MM.1S (cell line): ENCODE results near the gene USP30.
A peak's percentile ranks its signal among the peaks of the same experiment; 100 is the strongest.

Experiments used
- DNase-seq: peaks from one replicate; pipeline ENCODE4 v3.0.0-alpha.2; 2015
- H2AFZ ChIP-seq: fragments of 300-600 bp; sonication (generic); 2 replicates; pipeline ENCODE4 v1.6.0; 2016; ENCODE audit warnings: antibody characterized with exemption, low read length
- H3F3A ChIP-seq: fragments of 300-600 bp; sonication (generic); 2 replicates; pipeline ENCODE4 v1.6.1; 2016; ENCODE audit warnings: mild to moderate bottlenecking, antibody characterized with exemption, low read length, moderate library complexity, mixed read lengths; ENCODE audit not compliant: insufficient read depth
- H3K27ac ChIP-seq: fragments of 300-600 bp; sonication (generic); 2 replicates; pipeline ENCODE4 v1.5.1; 2016; ENCODE audit warnings: mild to moderate bottlenecking, low read length
- H3K27me3 ChIP-seq: fragments of 300-600 bp; sonication (generic); replicated peaks from 2 replicates; pipeline ENCODE4 v1.6.0; 2016; ENCODE audit warnings: low read length; ENCODE audit not compliant: insufficient read depth
- H3K36me3 ChIP-seq: fragments of 300-600 bp; sonication (generic); replicated peaks from 2 replicates; pipeline ENCODE4 v1.6.1; 2016; ENCODE audit warnings: mild to moderate bottlenecking, low read length, mixed read lengths; ENCODE audit not compliant: insufficient read depth
- H3K4me1 ChIP-seq: fragments of 300-600 bp; sonication (generic); 2 replicates; pipeline ENCODE4 v1.6.1; 2016; ENCODE audit warnings: low read length, mixed read lengths
- H3K4me2 ChIP-seq: fragments of 300-600 bp; sonication (generic); 2 replicates; pipeline ENCODE4 v1.6.0; 2016; ENCODE audit warnings: low read depth, low read length
- H3K4me3 ChIP-seq: fragments of 300-600 bp; sonication (generic); 2 replicates; pipeline ENCODE4 v1.5.1; 2016; ENCODE audit warnings: low read length, mixed read lengths
- H3K79me2 ChIP-seq: fragments of 300-600 bp; sonication (generic); 2 replicates; pipeline ENCODE4 v1.6.1; 2016; ENCODE audit warnings: mixed run types, low read length, mixed read lengths
- H3K9ac ChIP-seq: fragments of 300-600 bp; sonication (generic); 2 replicates; pipeline ENCODE4 v1.6.1; 2016; ENCODE audit warnings: low read length, mixed read lengths
- H3K9me2 ChIP-seq: fragments of 300-600 bp; sonication (generic); replicated peaks from 2 replicates; pipeline ENCODE4 v1.6.1; 2016; ENCODE audit warnings: mild to moderate bottlenecking, low read length, mixed read lengths; ENCODE audit not compliant: insufficient read depth
- H3K9me3 ChIP-seq: fragments of 300-600 bp; sonication (generic); replicated peaks from 2 replicates; pipeline ENCODE4 v1.6.1; 2016; ENCODE audit warnings: mild to moderate bottlenecking, low read length, mixed read lengths; ENCODE audit not compliant: insufficient read depth
- H4K20me1 ChIP-seq: fragments of 300-600 bp; sonication (generic); 2 replicates; pipeline ENCODE4 v1.6.1; 2016; ENCODE audit warnings: mild to moderate bottlenecking, low read length, moderate library complexity, mixed read lengths; ENCODE audit not compliant: insufficient read depth
- EZH2 ChIP-seq: fragments of 300-600 bp; sonication (generic); optimal IDR thresholded peaks from 2 replicates; pipeline ENCODE3; 2017; ENCODE audit warnings: low read depth, mild to moderate bottlenecking, antibody characterized with exemption, low read length, mixed read lengths
- EZH2phosphoT487 ChIP-seq: fragments of 300-600 bp; sonication (generic); IDR thresholded peaks from 2 replicates; pipeline ENCODE4 v1.6.1; 2018; ENCODE audit warnings: antibody characterized with exemption, low read length
- TF ChIP-seq, protein P1 (sequence below): fragments of 300-600 bp; sonication (generic); IDR thresholded peaks from 2 replicates; pipeline ENCODE4 v1.5.1; 2016; ENCODE audit warnings: antibody characterized with exemption, low read length, mixed read lengths

USP30 gene

DNA sequence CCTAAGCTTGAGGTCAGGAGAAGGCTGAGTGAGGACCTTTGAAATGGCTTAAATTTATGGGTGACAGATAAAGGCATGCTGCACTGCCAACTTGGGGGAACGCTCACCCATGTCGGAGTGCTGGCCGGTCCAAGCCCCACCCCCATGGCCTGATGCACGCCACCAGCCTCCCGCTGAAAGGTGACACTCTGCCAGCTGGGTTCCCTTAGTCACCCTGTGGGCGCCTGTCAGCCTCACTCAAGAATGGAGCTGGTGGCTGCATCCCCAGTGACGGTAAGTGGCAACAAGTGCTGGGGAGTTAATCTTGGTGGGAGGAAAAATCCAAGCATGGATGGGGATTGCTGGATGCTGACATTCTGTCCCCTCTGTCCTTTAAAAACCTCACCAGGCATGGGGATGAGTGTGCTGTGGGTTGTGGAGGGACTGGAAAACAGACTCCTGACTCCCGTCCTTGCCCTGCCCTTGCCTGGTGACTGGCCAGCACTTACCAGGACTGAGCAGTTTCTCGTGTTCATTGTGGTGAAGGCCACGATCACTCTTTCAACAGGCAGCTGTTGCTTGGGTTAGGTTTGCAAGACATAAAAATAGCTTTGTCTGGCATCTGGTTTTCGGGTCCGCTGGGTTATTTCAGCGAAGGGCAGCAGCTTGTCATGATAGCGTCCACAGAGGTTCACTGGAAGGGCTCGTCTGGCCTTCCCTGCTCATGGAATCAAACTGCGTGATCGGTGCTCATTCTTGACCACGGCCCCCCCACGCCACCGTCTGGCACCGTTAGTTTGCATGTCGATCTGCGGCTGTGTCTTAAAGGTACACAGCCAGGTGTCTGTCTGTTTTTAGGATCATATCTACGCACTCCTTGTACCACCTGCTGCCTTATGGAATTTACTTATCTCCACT, 79.0 kb downstream of the USP30 start:
- Histone ChIP-seq H3F3A (no peaks in the 10 kb centered on the region), H3K9me2 (no peaks in the 10 kb centered on the region), H3K79me2 (peaks cover 9% of the 10 kb centered on the region; the same call in 1 of the 2 replicates), H3K4me3 (peak overlapping the region; percentile 63), H3K4me2 (peak overlapping the region; percentile 62), H3K4me1 (no peaks in the 10 kb centered on the region), H2AFZ (peak overlapping the region; percentile 28), H3K27me3 (no peaks in the 10 kb centered on the region), H3K9me3 (no peaks in the 10 kb centered on the region), H4K20me1 (no peaks in the 10 kb centered on the region), H3K36me3 (no peaks in the 10 kb centered on the region), H3K9ac (peak overlapping the region; percentile 69), H3K27ac (peak overlapping the region; percentile 69)
- no peak for DNase-seq
- TF ChIP-seq EZH2 (no peak), EZH2phosphoT487 (no peak)
- TF ChIP-seq, protein P1, sequence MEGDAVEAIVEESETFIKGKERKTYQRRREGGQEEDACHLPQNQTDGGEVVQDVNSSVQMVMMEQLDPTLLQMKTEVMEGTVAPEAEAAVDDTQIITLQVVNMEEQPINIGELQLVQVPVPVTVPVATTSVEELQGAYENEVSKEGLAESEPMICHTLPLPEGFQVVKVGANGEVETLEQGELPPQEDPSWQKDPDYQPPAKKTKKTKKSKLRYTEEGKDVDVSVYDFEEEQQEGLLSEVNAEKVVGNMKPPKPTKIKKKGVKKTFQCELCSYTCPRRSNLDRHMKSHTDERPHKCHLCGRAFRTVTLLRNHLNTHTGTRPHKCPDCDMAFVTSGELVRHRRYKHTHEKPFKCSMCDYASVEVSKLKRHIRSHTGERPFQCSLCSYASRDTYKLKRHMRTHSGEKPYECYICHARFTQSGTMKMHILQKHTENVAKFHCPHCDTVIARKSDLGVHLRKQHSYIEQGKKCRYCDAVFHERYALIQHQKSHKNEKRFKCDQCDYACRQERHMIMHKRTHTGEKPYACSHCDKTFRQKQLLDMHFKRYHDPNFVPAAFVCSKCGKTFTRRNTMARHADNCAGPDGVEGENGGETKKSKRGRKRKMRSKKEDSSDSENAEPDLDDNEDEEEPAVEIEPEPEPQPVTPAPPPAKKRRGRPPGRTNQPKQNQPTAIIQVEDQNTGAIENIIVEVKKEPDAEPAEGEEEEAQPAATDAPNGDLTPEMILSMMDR = no peak

DNA sequence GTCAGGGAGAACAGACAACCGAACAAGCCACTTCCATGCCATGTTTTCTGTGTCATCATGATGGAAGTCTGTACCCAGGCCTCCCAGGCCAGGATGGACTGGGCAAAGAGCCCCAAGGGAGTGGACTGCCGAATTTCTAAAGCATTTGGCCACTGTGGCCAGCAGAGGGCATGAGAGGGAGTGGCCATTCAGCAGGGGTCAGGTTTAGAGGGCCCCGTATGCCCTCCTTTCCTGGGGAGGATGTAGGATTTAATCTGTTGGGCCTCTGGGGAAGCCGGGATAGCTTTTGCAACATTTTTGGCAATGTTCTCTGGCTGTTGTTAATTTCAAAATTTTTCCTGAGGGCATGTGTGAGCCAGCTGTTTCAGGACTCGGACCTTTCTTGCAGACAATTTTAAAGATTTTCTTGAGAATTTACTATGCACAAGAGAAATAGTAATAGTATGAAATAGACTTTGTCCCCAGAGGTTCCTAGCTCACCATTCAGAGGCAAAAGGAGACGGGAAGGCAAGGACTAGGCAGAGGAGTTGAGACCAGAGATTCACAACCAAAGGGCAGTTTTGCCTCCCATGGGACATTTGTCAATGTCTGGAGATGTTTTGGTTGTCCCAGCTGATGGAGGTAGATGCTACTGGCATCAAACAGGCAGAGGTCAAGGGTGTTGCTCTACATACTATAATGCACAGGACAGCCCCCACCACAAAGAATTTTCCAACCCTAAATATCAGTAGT, 82.0 kb downstream of the USP30 start:
- H3K9ac ChIP-seq = no peak overlapping the region

DNA sequence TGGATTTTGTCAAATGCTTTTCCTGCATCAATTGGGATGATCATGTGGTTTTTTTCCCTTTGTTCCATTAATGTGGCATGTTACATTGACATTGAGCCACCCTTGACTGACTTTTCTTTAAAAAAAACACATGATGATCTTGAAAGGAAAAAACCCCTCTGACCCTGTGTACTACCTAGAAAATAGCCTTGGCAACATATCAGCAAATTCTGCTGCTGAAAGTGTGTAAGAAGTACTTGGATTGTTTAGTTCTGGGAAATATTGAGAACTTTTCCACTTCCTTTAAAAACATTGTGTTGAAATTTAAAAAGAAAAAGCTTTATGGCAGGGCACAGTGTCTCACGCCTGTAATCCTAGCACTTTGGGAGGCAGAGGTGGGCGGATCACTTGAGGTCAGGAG, 84.7 kb downstream of the USP30 start:
- H3K4me3 ChIP-seq = no peak overlapping the region
- no peaks in the 10 kb centered on the region for H3F3A ChIP-seq
- TF ChIP-seq, protein P1 = no peak
- TF ChIP-seq EZH2 (no peak), EZH2phosphoT487 (no peak)
- H3K27ac ChIP-seq = no peak overlapping the region
- H3K79me2 ChIP-seq = peaks cover 9% of the 10 kb centered on the region; the same call in 1 of the 2 replicates
- no peaks in the 10 kb centered on the region for H3K9me3 ChIP-seq
- H2AFZ ChIP-seq = no peak overlapping the region
- no peaks in the 10 kb centered on the region for H3K27me3 ChIP-seq
- no peaks in the 10 kb centered on the region for H4K20me1 ChIP-seq
- H3K4me2 ChIP-seq = no peak overlapping the region
- no peak for DNase-seq
- no peak overlapping the region for H3K9ac ChIP-seq
- 0 out of 2 replicates have a peak, but pooled peaks cover under 1% of the 10 kb centered on the region for H3K4me1 ChIP-seq
- H3K9me2 ChIP-seq = no peaks in the 10 kb centered on the region
- no peaks in the 10 kb centered on the region for H3K36me3 ChIP-seq

More for the DNA sequence above, 82.0 kb downstream of the USP30 start:
- Histone ChIP-seq H3K27me3 (no peaks in the 10 kb centered on the region), H3K9me3 (no peaks in the 10 kb centered on the region), H3K36me3 (no peaks in the 10 kb centered on the region), H2AFZ (no peak overlapping the region), H3K4me1 (no peaks in the 10 kb centered on the region), H3K79me2 (peaks cover 9% of the 10 kb centered on the region; the same call in 1 of the 2 replicates), H3K4me3 (no peak overlapping the region), H4K20me1 (no peaks in the 10 kb centered on the region), H3F3A (no peaks in the 10 kb centered on the region), H3K27ac (no peak overlapping the region), H3K9me2 (no peaks in the 10 kb centered on the region), H3K4me2 (no peak overlapping the region)
- TF ChIP-seq, protein P1 = peak; percentile 65
- no peak for TF ChIP-seq EZH2phosphoT487
- DNase-seq = no peak
